GM23338 (cell line): ENCODE measurements around the gene CMKLR1. TPM values are rescaled to one million over a fixed set of nuclear protein-coding genes. Genes with fewer than 3 reads are reported as not detected.

ENCODE experiments used
- ATAC-seq: fragments of 200-7000 bp; cut with Tn5 transposase; 3 replicates; pipeline ENCODE4 v1.9.1; 2020
- DNase-seq: peaks from one replicate; pipeline ENCODE4 v3.0.0-alpha.2; 2015; ENCODE audit warnings: low spot score
- H2AFZ ChIP-seq: fragments of 200-600 bp; sonication (generic); 2 replicates; pipeline ENCODE4 v1.8.0; 2016; ENCODE audit warnings: antibody characterized with exemption, mild to moderate bottlenecking, moderate library complexity
- H3F3A ChIP-seq: fragments of 200-600 bp; sonication (generic); replicated peaks from 2 replicates; pipeline ENCODE4 v1.8.0; 2017; ENCODE audit warnings: antibody characterized with exemption, mixed run types, low read depth
- H3K27ac ChIP-seq: fragments of 200-600 bp; sonication (generic); 2 replicates; pipeline ENCODE4 v1.6.1; 2016; ENCODE audit warnings: low read depth
- H3K27me3 ChIP-seq: fragments of 200-600 bp; sonication (generic); 2 replicates; pipeline ENCODE4 v1.8.0; 2016; ENCODE audit warnings: mild to moderate bottlenecking, mixed run types, moderate library complexity; ENCODE audit not compliant: insufficient read depth
- H3K36me3 ChIP-seq: fragments of 200-600 bp; sonication (generic); 2 replicates; pipeline ENCODE4 v1.8.0; 2016; ENCODE audit warnings: mild to moderate bottlenecking; ENCODE audit not compliant: insufficient read depth
- H3K4me1 ChIP-seq: fragments of 200-600 bp; sonication (generic); 2 replicates; pipeline ENCODE4 v1.8.0; 2016; ENCODE audit warnings: mild to moderate bottlenecking, moderate library complexity; ENCODE audit not compliant: insufficient read depth
- H3K4me2 ChIP-seq: fragments of 200-600 bp; sonication (generic); 2 replicates; pipeline ENCODE4 v1.7.1; 2017; ENCODE audit warnings: mixed run types
- H3K4me3 ChIP-seq: fragments of 200-600 bp; sonication (generic); 2 replicates; pipeline ENCODE4 v1.6.1; 2016; ENCODE audit warnings: mixed run types
- H3K79me2 ChIP-seq: fragments of 200-600 bp; sonication (generic); replicated peaks from 2 replicates; pipeline ENCODE4 v1.8.0; 2017; ENCODE audit warnings: mild to moderate bottlenecking; ENCODE audit not compliant: insufficient read depth
- H3K9me2 ChIP-seq: fragments of 200-600 bp; sonication (generic); 2 replicates; pipeline ENCODE4 v1.8.0; 2017; ENCODE audit not compliant: insufficient read depth
- H4K20me1 ChIP-seq: fragments of 200-600 bp; sonication (generic); replicated peaks from 2 replicates; pipeline ENCODE4 v1.8.0; 2017; ENCODE audit warnings: mild to moderate bottlenecking; ENCODE audit not compliant: insufficient read depth
- H3K27ac Mint-ChIP-seq: 2 replicates; pipeline ENCODE4 v1.8.0; 2020; ENCODE audit warnings: inconsistent platforms, mild to moderate bottlenecking, moderate library complexity, mixed read lengths
- H3K27me3 Mint-ChIP-seq: 3 replicates; pipeline ENCODE4 v1.8.0; 2022; ENCODE audit warnings: low read depth, mild to moderate bottlenecking, moderate library complexity, mixed read lengths, inconsistent platforms; ENCODE audit not compliant: insufficient read depth, poor library complexity
- H3K36me3 Mint-ChIP-seq: 3 replicates; pipeline ENCODE4 v1.8.0; 2021; ENCODE audit warnings: low read depth, mild to moderate bottlenecking, inconsistent platforms, moderate library complexity, mixed read lengths
- H3K4me1 Mint-ChIP-seq: 3 replicates; pipeline ENCODE4 v1.8.0; 2020; ENCODE audit warnings: mild to moderate bottlenecking, inconsistent platforms, mixed read lengths
- H3K4me3 Mint-ChIP-seq: 3 replicates; pipeline ENCODE4 v1.8.0; 2021; ENCODE audit warnings: moderate library complexity, mild to moderate bottlenecking, inconsistent platforms, mixed read lengths
- H3K9me3 Mint-ChIP-seq: 3 replicates; pipeline ENCODE4 v1.8.0; 2020; ENCODE audit warnings: moderate library complexity, mild to moderate bottlenecking, inconsistent platforms, mixed read lengths
- CREB1 ChIP-seq: fragments of 250-450 bp; sonication (Bioruptor Pico); IDR thresholded peaks from 2 replicates; pipeline ENCODE4 v1.5.0; 2020; ENCODE audit warnings: low read depth, mild to moderate bottlenecking, moderate library complexity
- EZH2 ChIP-seq: fragments of 200-600 bp; sonication (generic); IDR thresholded peaks from one replicate; pipeline ENCODE4 v1.8.0; 2017; ENCODE audit warnings: antibody characterized with exemption, mild to moderate bottlenecking, low read depth; ENCODE audit not compliant: unreplicated experiment
- EZH2phosphoT487 ChIP-seq: fragments of 200-600 bp; sonication (generic); IDR thresholded peaks from one replicate; pipeline ENCODE4 v1.8.1; 2018; ENCODE audit warnings: antibody characterized with exemption; ENCODE audit not compliant: unreplicated experiment
- JUNB ChIP-seq: IDR thresholded peaks from one replicate; pipeline ENCODE4 v1.6.1; 2016; ENCODE audit warnings: antibody characterized with exemption; ENCODE audit not compliant: unreplicated experiment
- NANOG ChIP-seq: IDR thresholded peaks from 2 replicates; pipeline ENCODE4 v1.6.1; 2016; ENCODE audit warnings: antibody characterized with exemption, borderline replicate concordance
- POLR2AphosphoS5 ChIP-seq: IDR thresholded peaks from 2 replicates; pipeline ENCODE4 v1.6.1; 2016; ENCODE audit warnings: antibody characterized with exemption, low read depth
- STAT1 ChIP-seq: IDR thresholded peaks from one replicate; pipeline ENCODE4 v1.6.1; 2016; ENCODE audit warnings: antibody characterized with exemption; ENCODE audit not compliant: unreplicated experiment
- ZNF114 ChIP-seq: fragments of 250-450 bp; sonication (Bioruptor Pico); IDR thresholded peaks from 2 replicates; pipeline ENCODE4 v1.5.0; 2020; ENCODE audit warnings: mild to moderate bottlenecking, moderate library complexity
- ZNF331 ChIP-seq: fragments of 250-450 bp; sonication (Bioruptor Pico); IDR thresholded peaks from 2 replicates; pipeline ENCODE4 v1.5.0; 2020; ENCODE audit warnings: low read depth, mild to moderate bottlenecking, moderate library complexity
- polyA plus RNA-seq: library from polyadenylated mRNA; unstranded; fragments of >200 nt; fragmentation: Nextera tagmentation; extraction: Ambion mirVana; gene quantifications from 2 replicates; pipeline ENCODE4 v1.2.1, GENCODE V29; 2016
- total RNA-seq: library from RNA; depleted of rRNA; stranded (reverse); fragments of >200 nt; shearing (Covaris generic); gene quantifications from 2 replicates; pipeline ENCODE4 v1.2.3, GENCODE V29; 2014
- TF ChIP-seq, protein P1 (sequence below): IDR thresholded peaks from one replicate; pipeline ENCODE4 v1.6.1; 2018; ENCODE audit warnings: antibody characterized with exemption; ENCODE audit not compliant: unreplicated experiment
- TF ChIP-seq, protein P2 (sequence below): IDR thresholded peaks from 2 replicates; pipeline ENCODE4 v1.6.1; 2016; ENCODE audit warnings: antibody characterized with exemption
- TF ChIP-seq, protein P3 (sequence below): fragments of 250-450 bp; sonication (Bioruptor Pico); IDR thresholded peaks from 2 replicates; pipeline ENCODE4 v1.5.0; 2020; ENCODE audit warnings: mild to moderate bottlenecking, moderate library complexity
- TF ChIP-seq, protein P4 (sequence below), 2 experiments: fragments of 200-600 bp in 1 of 2; sonication (generic) in 1 of 2; conservative IDR thresholded peaks; 2 replicates each; pipeline versions ENCODE4 v1.5.1 to v1.6.1; 2016 to 2017; ENCODE audit warnings: antibody characterized with exemption in 2 of 2, low read depth in 2 of 2, mild to moderate bottlenecking in 2 of 2, moderate library complexity in 1 of 2

CMKLR1 gene
- total and polyA plus RNA-seq, 2 experiments from 2014 or later, result 0.40 to 2.6 TPM

DNA sequence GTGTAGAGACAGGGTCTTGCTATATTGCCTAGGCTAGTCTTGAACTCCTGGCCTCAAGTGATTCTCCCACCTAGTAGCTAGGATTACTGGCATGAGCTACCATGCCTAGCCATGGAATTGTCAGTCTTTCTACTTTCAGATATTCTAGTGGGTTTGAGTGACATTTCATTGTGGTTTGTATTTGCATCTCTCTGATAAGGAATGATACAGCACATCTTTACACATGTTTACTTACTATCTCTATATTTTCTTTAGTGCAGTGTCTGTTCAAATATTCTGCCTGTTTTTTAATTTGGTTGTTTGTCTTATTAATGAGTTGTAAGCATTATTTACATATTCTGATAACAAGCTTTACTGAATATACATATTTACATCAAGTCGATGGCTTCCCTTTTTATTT is 73.6 kb downstream of the CMKLR1 start:
- no peak overlapping the region for H2AFZ ChIP-seq
- H3K36me3 ChIP-seq, result no peaks in the 10 kb centered on the region
- H3K4me2 ChIP-seq, result no peak overlapping the region
- H3K9me2 ChIP-seq, result peaks cover 4% of the 10 kb centered on the region
- H3K79me2 ChIP-seq, result no peaks in the 10 kb centered on the region
- H3F3A ChIP-seq, result no peaks in the 10 kb centered on the region
- H3K36me3 Mint-ChIP-seq, result peaks cover 11% of the 10 kb centered on the region; the same call in 2 of the 3 replicates
- TF ChIP-seq JUNB (no peak), ZNF114 (CRISPR knock-in tag) (no peak), POLR2AphosphoS5 (no peak), EZH2 (no peak), NANOG (no peak), STAT1 (no peak), ZNF331 (CRISPR knock-in tag) (no peak), EZH2phosphoT487 (no peak), CREB1 (no peak)
- TF ChIP-seq, protein P1, sequence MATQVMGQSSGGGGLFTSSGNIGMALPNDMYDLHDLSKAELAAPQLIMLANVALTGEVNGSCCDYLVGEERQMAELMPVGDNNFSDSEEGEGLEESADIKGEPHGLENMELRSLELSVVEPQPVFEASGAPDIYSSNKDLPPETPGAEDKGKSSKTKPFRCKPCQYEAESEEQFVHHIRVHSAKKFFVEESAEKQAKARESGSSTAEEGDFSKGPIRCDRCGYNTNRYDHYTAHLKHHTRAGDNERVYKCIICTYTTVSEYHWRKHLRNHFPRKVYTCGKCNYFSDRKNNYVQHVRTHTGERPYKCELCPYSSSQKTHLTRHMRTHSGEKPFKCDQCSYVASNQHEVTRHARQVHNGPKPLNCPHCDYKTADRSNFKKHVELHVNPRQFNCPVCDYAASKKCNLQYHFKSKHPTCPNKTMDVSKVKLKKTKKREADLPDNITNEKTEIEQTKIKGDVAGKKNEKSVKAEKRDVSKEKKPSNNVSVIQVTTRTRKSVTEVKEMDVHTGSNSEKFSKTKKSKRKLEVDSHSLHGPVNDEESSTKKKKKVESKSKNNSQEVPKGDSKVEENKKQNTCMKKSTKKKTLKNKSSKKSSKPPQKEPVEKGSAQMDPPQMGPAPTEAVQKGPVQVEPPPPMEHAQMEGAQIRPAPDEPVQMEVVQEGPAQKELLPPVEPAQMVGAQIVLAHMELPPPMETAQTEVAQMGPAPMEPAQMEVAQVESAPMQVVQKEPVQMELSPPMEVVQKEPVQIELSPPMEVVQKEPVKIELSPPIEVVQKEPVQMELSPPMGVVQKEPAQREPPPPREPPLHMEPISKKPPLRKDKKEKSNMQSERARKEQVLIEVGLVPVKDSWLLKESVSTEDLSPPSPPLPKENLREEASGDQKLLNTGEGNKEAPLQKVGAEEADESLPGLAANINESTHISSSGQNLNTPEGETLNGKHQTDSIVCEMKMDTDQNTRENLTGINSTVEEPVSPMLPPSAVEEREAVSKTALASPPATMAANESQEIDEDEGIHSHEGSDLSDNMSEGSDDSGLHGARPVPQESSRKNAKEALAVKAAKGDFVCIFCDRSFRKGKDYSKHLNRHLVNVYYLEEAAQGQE, result no peak
- TF ChIP-seq, protein P2, sequence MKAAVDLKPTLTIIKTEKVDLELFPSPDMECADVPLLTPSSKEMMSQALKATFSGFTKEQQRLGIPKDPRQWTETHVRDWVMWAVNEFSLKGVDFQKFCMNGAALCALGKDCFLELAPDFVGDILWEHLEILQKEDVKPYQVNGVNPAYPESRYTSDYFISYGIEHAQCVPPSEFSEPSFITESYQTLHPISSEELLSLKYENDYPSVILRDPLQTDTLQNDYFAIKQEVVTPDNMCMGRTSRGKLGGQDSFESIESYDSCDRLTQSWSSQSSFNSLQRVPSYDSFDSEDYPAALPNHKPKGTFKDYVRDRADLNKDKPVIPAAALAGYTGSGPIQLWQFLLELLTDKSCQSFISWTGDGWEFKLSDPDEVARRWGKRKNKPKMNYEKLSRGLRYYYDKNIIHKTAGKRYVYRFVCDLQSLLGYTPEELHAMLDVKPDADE, result no peak
- TF ChIP-seq, protein P3, sequence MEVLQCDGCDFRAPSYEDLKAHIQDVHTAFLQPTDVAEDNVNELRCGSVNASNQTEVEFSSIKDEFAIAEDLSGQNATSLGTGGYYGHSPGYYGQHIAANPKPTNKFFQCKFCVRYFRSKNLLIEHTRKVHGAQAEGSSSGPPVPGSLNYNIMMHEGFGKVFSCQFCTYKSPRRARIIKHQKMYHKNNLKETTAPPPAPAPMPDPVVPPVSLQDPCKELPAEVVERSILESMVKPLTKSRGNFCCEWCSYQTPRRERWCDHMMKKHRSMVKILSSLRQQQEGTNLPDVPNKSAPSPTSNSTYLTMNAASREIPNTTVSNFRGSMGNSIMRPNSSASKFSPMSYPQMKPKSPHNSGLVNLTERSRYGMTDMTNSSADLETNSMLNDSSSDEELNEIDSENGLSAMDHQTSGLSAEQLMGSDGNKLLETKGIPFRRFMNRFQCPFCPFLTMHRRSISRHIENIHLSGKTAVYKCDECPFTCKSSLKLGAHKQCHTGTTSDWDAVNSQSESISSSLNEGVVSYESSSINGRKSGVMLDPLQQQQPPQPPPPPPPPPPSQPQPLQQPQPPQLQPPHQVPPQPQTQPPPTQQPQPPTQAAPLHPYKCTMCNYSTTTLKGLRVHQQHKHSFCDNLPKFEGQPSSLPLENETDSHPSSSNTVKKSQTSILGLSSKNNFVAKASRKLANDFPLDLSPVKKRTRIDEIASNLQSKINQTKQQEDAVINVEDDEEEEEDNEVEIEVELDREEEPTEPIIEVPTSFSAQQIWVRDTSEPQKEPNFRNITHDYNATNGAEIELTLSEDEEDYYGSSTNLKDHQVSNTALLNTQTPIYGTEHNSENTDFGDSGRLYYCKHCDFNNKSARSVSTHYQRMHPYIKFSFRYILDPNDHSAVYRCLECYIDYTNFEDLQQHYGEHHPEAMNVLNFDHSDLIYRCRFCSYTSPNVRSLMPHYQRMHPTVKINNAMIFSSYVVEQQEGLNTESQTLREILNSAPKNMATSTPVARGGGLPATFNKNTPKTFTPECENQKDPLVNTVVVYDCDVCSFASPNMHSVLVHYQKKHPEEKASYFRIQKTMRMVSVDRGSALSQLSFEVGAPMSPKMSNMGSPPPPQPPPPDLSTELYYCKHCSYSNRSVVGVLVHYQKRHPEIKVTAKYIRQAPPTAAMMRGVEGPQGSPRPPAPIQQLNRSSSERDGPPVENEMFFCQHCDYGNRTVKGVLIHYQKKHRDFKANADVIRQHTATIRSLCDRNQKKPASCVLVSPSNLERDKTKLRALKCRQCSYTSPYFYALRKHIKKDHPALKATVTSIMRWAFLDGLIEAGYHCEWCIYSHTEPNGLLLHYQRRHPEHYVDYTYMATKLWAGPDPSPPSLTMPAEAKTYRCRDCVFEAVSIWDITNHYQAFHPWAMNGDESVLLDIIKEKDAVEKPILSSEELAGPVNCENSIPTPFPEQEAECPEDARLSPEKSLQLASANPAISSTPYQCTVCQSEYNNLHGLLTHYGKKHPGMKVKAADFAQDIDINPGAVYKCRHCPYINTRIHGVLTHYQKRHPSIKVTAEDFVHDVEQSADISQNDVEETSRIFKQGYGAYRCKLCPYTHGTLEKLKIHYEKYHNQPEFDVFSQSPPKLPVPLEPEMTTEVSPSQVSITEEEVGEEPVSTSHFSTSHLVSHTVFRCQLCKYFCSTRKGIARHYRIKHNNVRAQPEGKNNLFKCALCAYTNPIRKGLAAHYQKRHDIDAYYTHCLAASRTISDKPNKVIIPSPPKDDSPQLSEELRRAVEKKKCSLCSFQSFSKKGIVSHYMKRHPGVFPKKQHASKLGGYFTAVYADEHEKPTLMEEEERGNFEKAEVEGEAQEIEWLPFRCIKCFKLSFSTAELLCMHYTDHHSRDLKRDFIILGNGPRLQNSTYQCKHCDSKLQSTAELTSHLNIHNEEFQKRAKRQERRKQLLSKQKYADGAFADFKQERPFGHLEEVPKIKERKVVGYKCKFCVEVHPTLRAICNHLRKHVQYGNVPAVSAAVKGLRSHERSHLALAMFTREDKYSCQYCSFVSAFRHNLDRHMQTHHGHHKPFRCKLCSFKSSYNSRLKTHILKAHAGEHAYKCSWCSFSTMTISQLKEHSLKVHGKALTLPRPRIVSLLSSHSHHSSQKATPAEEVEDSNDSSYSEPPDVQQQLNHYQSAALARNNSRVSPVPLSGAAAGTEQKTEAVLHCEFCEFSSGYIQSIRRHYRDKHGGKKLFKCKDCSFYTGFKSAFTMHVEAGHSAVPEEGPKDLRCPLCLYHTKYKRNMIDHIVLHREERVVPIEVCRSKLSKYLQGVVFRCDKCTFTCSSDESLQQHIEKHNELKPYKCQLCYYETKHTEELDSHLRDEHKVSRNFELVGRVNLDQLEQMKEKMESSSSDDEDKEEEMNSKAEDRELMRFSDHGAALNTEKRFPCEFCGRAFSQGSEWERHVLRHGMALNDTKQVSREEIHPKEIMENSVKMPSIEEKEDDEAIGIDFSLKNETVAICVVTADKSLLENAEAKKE (CRISPR knock-in tag), result no peak
- TF ChIP-seq, protein P4, sequence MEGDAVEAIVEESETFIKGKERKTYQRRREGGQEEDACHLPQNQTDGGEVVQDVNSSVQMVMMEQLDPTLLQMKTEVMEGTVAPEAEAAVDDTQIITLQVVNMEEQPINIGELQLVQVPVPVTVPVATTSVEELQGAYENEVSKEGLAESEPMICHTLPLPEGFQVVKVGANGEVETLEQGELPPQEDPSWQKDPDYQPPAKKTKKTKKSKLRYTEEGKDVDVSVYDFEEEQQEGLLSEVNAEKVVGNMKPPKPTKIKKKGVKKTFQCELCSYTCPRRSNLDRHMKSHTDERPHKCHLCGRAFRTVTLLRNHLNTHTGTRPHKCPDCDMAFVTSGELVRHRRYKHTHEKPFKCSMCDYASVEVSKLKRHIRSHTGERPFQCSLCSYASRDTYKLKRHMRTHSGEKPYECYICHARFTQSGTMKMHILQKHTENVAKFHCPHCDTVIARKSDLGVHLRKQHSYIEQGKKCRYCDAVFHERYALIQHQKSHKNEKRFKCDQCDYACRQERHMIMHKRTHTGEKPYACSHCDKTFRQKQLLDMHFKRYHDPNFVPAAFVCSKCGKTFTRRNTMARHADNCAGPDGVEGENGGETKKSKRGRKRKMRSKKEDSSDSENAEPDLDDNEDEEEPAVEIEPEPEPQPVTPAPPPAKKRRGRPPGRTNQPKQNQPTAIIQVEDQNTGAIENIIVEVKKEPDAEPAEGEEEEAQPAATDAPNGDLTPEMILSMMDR (conservative IDR thresholded peaks at IDR 0.05; ENCODE audit: low read depth in 2 of 2), result no peak
- no peaks in the 10 kb centered on the region for H3K4me1 Mint-ChIP-seq
- ATAC-seq, result no peak
- no peak overlapping the region for H3K4me3 Mint-ChIP-seq
- no peak overlapping the region for H3K4me3 ChIP-seq
- peaks cover 2% of the 10 kb centered on the region; the same call in 1 of the 2 replicates for H3K4me1 ChIP-seq
- no peaks in the 10 kb centered on the region for H4K20me1 ChIP-seq
- no peaks in the 10 kb centered on the region for H3K27me3 ChIP-seq
- no peak overlapping the region for H3K27ac ChIP-seq
- H3K9me3 Mint-ChIP-seq, result peaks cover 20% of the 10 kb centered on the region
- H3K27ac Mint-ChIP-seq, result no peak overlapping the region
- no peak for DNase-seq
- H3K27me3 Mint-ChIP-seq, result peaks cover 2% of the 10 kb centered on the region
